ENCODE measurements around the gene TCF7L1. TPM values are rescaled to one million over a fixed set of nuclear protein-coding genes. Genes with fewer than 3 reads are reported as not detected.

TCF7L1 gene
- total RNA-seq, 2 experiments from 2014 or later = 0.07 TPM; not detected in 1

- intact Hi-C loops (cut with DNase I, micrococcal nuclease) = no loop called here
- CTCF ChIA-PET = no interaction called here
- ATAC-seq = no peak
Measured at GRCh38 chr2:85235281-85235680, 102.1 kb downstream of the TCF7L1 start.

DNA sequence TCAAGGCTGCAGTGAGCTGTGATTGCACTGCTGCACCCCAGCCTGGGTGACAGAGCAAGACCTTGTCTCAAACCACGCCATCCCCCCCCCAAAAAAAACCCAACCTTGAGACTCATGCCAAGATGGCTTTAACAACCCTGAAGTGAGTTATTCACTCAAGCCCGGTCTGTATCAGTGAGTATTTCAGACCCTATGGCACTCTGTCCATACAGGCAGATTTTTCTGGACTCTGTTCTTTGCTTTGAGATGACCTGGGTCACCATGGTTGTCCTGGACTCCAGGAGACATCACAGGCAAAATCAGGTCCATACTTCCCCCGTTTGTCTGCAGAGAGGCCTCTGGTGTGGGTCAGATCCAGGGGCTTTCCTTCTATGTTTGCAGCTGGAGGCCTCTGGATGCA is 102.9 kb downstream of the TCF7L1 start:
- intact Hi-C loops (cut with DNase I, micrococcal nuclease) = no loop called here
- Mint-ChIP-seq H3K27ac (no peak overlapping the region), H3K36me3 (ENCODE audit: low read depth) (no peaks in the 10 kb centered on the region), H3K9me3 (ENCODE audit: low read depth) (no peaks in the 10 kb centered on the region), H3K4me1 (peaks cover 3% of the 10 kb centered on the region), H3K4me3 (no peak overlapping the region), H3K27me3 (peaks cover 20% of the 10 kb centered on the region)
- POLR2A ChIA-PET = no interaction called here
- no peak for DNase-seq
- CTCF ChIA-PET = no interaction called here
- ATAC-seq = no peak

More at GRCh38 chr2:85235281-85235680, 102.1 kb downstream of the TCF7L1 start:
- Mint-ChIP-seq H3K4me3 (no peak overlapping the region), H3K27me3 (peaks cover 20% of the 10 kb centered on the region), H3K27ac (no peak overlapping the region), H3K4me1 (no peaks in the 10 kb centered on the region), H3K9me3 (ENCODE audit: low read depth) (no peaks in the 10 kb centered on the region), H3K36me3 (ENCODE audit: low read depth) (no peaks in the 10 kb centered on the region)
- POLR2A ChIA-PET = no interaction called here
- DNase-seq = no peak

DNA sequence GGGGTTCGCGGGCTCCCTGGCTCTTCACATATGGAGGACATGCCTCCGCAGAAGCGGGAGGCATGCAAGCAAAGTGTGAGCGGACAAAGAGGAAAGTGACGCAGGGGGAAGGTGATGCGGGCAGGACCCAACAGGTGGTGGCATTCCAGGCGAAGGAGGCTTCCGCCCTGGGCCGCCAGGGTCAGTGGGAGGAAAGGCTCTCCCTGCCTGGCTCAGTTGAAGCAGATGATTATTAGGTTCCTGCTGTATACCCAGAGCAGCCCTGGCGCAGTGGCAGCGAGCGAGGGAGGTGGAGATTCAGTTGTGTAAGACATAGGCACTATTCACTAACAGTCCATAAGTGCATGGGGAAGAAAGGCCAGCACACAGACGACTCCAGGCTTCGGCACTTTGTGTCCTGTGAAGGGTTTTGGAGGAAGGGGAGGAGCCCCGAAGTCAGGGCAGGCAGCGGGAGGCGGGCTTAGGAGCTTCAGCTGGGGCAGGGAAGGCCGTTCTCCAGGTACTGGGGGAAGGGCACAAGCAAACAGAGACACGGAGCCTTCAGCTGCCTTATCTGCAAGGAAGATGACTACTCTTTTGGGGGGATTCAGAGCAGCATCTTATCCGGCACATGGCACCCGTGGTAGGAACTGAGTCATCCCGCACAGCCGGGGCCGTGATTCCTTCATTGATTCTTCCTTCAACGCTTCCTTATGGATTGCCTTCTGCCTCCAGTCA is 104.8 kb downstream of the TCF7L1 start:
- CTCF ChIA-PET = no interaction called here
- Mint-ChIP-seq H3K4me3 (no peak overlapping the region), H3K27ac (no peak overlapping the region), H3K9me3 (ENCODE audit: low read depth) (no peaks in the 10 kb centered on the region), H3K27me3 (peaks cover 16% of the 10 kb centered on the region), H3K4me1 (peaks cover 4% of the 10 kb centered on the region), H3K36me3 (ENCODE audit: low read depth) (no peaks in the 10 kb centered on the region)
- intact Hi-C loops (cut with DNase I, micrococcal nuclease) = no loop called here
- no peak for DNase-seq
- POLR2A ChIA-PET = no interaction called here
- ATAC-seq = no peak

GRCh38 chr2:85238607-85239006 is 105.4 kb downstream of the TCF7L1 start:
- H3K27ac Mint-ChIP-seq = no peak overlapping the region
- ChIA-PET CTCF (no interaction called here), POLR2A (no interaction called here)
- H3K4me1 Mint-ChIP-seq = peaks cover 4% of the 10 kb centered on the region
- peaks cover 16% of the 10 kb centered on the region for H3K27me3 Mint-ChIP-seq
- no peaks in the 10 kb centered on the region for H3K36me3 Mint-ChIP-seq (ENCODE audit: low read depth)
- intact Hi-C loops (cut with DNase I, micrococcal nuclease) = no loop called here
- no peak for ATAC-seq
- no peak overlapping the region for H3K4me3 Mint-ChIP-seq
- no peak for DNase-seq
- no peaks in the 10 kb centered on the region for H3K9me3 Mint-ChIP-seq (ENCODE audit: low read depth)

- ChIA-PET POLR2A (no interaction called here), CTCF (no interaction called here)
- Mint-ChIP-seq H3K36me3 (ENCODE audit: low read depth) (no peaks in the 10 kb centered on the region), H3K27me3 (peaks cover 17% of the 10 kb centered on the region), H3K27ac (no peak overlapping the region), H3K4me1 (peaks cover 4% of the 10 kb centered on the region), H3K4me3 (no peak overlapping the region), H3K9me3 (ENCODE audit: low read depth) (no peaks in the 10 kb centered on the region)
- intact Hi-C loops (cut with DNase I, micrococcal nuclease) = no loop called here
- ATAC-seq (no peak), DNase-seq (no peak)
Measured at GRCh38 chr2:85239102-85239501, 105.9 kb downstream of the TCF7L1 start.

DNA sequence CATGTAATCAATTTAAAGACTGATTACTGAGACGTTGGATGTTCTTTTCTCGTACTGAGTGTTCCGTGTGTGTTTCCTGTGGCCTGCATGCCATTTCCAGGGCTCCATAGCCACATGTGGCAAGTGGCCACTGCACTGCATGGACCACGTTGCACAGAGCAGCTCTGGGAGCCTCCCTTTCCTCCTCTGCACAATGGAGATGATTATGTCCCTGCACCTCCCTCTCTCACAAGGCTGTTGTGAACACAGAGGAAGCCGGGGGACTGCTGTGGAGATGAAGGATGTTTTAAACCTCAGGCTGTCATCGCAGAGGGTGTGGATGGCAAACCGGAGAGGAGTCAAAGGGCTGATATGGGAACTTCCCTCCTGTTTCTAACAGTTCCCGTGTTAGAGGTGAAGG is 106.9 kb downstream of the TCF7L1 start:
- H3K27ac Mint-ChIP-seq = no peak overlapping the region
- ATAC-seq = no peak
- no peak overlapping the region for H3K4me3 Mint-ChIP-seq
- no peak for DNase-seq
- ChIA-PET CTCF (interaction anchor here (1.1 kb wide), 1 partner anchor 33 kb away, joined by 3 read pairs; no protein-coding TSS in a partner anchor), POLR2A (no interaction called here)
- no peaks in the 10 kb centered on the region for H3K36me3 Mint-ChIP-seq (ENCODE audit: low read depth)
- H3K9me3 Mint-ChIP-seq (ENCODE audit: low read depth) = no peaks in the 10 kb centered on the region
- H3K4me1 Mint-ChIP-seq = peaks cover 4% of the 10 kb centered on the region
- H3K27me3 Mint-ChIP-seq = peaks cover 23% of the 10 kb centered on the region
- intact Hi-C loops (cut with DNase I, micrococcal nuclease) = no loop called here

GRCh38 chr2:85242321-85242720 is 109.1 kb downstream of the TCF7L1 start:
- ATAC-seq = no peak
- Mint-ChIP-seq H3K36me3 (ENCODE audit: low read depth) (no peaks in the 10 kb centered on the region), H3K9me3 (ENCODE audit: low read depth) (no peaks in the 10 kb centered on the region), H3K27me3 (peaks cover 22% of the 10 kb centered on the region), H3K4me3 (no peak overlapping the region), H3K4me1 (peaks cover 6% of the 10 kb centered on the region), H3K27ac (no peak overlapping the region)
- no peak for DNase-seq
- intact Hi-C loops (cut with DNase I, micrococcal nuclease) = no loop called here
- CTCF ChIA-PET = interaction anchor here (0.7 kb wide), 1 partner anchor 8 kb away, joined by 3 read pairs; no protein-coding TSS in a partner anchor
- POLR2A ChIA-PET = no interaction called here

- ChIA-PET CTCF (interaction anchor here (0.6 to 0.7 kb wide), 2 partner anchors 10 to 64 kb away, joined by 3 read pairs; no protein-coding TSS in a partner anchor), POLR2A (no interaction called here)
- intact Hi-C loops (cut with DNase I, micrococcal nuclease) = no loop called here
- H3K4me3 Mint-ChIP-seq = no peak overlapping the region
- H3K27ac Mint-ChIP-seq = no peak overlapping the region
- no peaks in the 10 kb centered on the region for H3K9me3 Mint-ChIP-seq (ENCODE audit: low read depth)
- DNase-seq (peak; percentile 51), ATAC-seq (peak; percentile 55)
- no peaks in the 10 kb centered on the region for H3K36me3 Mint-ChIP-seq (ENCODE audit: low read depth)
- H3K27me3 Mint-ChIP-seq = peaks cover 13% of the 10 kb centered on the region
- peaks cover 6% of the 10 kb centered on the region for H3K4me1 Mint-ChIP-seq
Measured at GRCh38 chr2:85243101-85244072, 110.2 kb downstream of the TCF7L1 start.

- Mint-ChIP-seq H3K4me3 (no peak overlapping the region), H3K9me3 (ENCODE audit: low read depth) (no peaks in the 10 kb centered on the region), H3K27ac (no peak overlapping the region), H3K4me1 (peaks cover 6% of the 10 kb centered on the region), H3K27me3 (peaks cover 8% of the 10 kb centered on the region), H3K36me3 (ENCODE audit: low read depth) (no peaks in the 10 kb centered on the region)
- ChIA-PET CTCF (no interaction called here), POLR2A (no interaction called here)
- intact Hi-C loops (cut with DNase I, micrococcal nuclease) = no loop called here
- DNase-seq (no peak), ATAC-seq (no peak)
Measured at GRCh38 chr2:85244828-85245227, 111.6 kb downstream of the TCF7L1 start.

GRCh38 chr2:85245891-85246290 is 112.7 kb downstream of the TCF7L1 start:
- DNase-seq = no peak
- Mint-ChIP-seq H3K36me3 (ENCODE audit: low read depth) (no peaks in the 10 kb centered on the region), H3K9me3 (ENCODE audit: low read depth) (no peaks in the 10 kb centered on the region), H3K4me1 (peaks cover 5% of the 10 kb centered on the region), H3K27me3 (peaks cover 8% of the 10 kb centered on the region), H3K4me3 (no peak overlapping the region), H3K27ac (no peak overlapping the region)
- CTCF ChIA-PET = interaction anchor here (0.7 to 1.6 kb wide), 4 partner anchors 40 to 83 kb away, joined by 3 to 5 read pairs (median 4); no protein-coding TSS in a partner anchor
- ATAC-seq = no peak
- intact Hi-C loops (cut with DNase I, micrococcal nuclease) = no loop called here
- POLR2A ChIA-PET = no interaction called here

GRCh38 chr2:85246348-85246747 is 113.2 kb downstream of the TCF7L1 start:
- Mint-ChIP-seq H3K4me1 (peaks cover 2% of the 10 kb centered on the region), H3K4me3 (no peak overlapping the region), H3K27me3 (peaks cover 8% of the 10 kb centered on the region), H3K27ac (no peak overlapping the region), H3K36me3 (ENCODE audit: low read depth) (no peaks in the 10 kb centered on the region), H3K9me3 (ENCODE audit: low read depth) (no peaks in the 10 kb centered on the region)
- intact Hi-C loops (cut with DNase I, micrococcal nuclease) = no loop called here
- no peak for ATAC-seq
- ChIA-PET POLR2A (no interaction called here), CTCF (interaction anchor here (0.7 to 1.6 kb wide), 4 partner anchors 39 to 83 kb away, joined by 3 to 5 read pairs (median 4); no protein-coding TSS in a partner anchor)
- no peak for DNase-seq

Measured in activated CD4-positive, alpha-beta T cell treated with anti-CD3 and anti-CD28 coated beads for 36 hours (primary cell).